WTC11 (cell line): ENCODE measurements around the gene IRX2. TPM values are rescaled to one million over a fixed set of nuclear protein-coding genes. Genes with fewer than 3 reads are reported as not detected.

Source experiments
- ATAC-seq: fragments of 200-7000 bp; cut with Tn5 transposase; 2 replicates; pipeline ENCODE4 v1.10.0; 2021; ENCODE audit warnings: mild to moderate bottlenecking, moderate library complexity
- CTCF ChIA-PET: fragments of 300-600 bp; sonication (Branson Sonifier 250); formaldehyde crosslinking; loops from one replicate; lab custom pipeline; 2021; ENCODE audit warnings: antibody characterized with exemption; lab: Charles Lee
- POLR2A ChIA-PET: fragments of 350-600 bp; sonication (Branson Sonifier 250); formaldehyde crosslinking; loops from one replicate; lab custom pipeline; 2021; ENCODE audit warnings: antibody characterized with exemption; lab: Charles Lee
- DNase-seq: peaks from one replicate; pipeline ENCODE4 v3.0.0; 2021; ENCODE audit warnings: low spot score
- H3K27ac Mint-ChIP-seq: 2 replicates; pipeline ENCODE4 v1.8.0; 2021; ENCODE audit warnings: mixed read lengths
- H3K27me3 Mint-ChIP-seq: 2 replicates; pipeline ENCODE4 v1.8.0; 2021; ENCODE audit warnings: low read depth, mild to moderate bottlenecking, moderate library complexity, mixed read lengths
- H3K36me3 Mint-ChIP-seq: 2 replicates; pipeline ENCODE4 v1.8.0; 2021; ENCODE audit warnings: mixed read lengths
- H3K4me1 Mint-ChIP-seq: 2 replicates; pipeline ENCODE4 v1.8.0; 2022; ENCODE audit warnings: mixed read lengths
- H3K4me3 Mint-ChIP-seq: 2 replicates; pipeline ENCODE4 v1.8.0; 2021; ENCODE audit warnings: mild to moderate bottlenecking, moderate library complexity, mixed read lengths
- H3K9me3 Mint-ChIP-seq: 2 replicates; pipeline ENCODE4 v1.8.0; 2021; ENCODE audit warnings: mixed read lengths
- CBFB ChIP-seq: sonication (generic); formaldehyde crosslinking; IDR thresholded peaks from 2 replicates; pipeline ENCODE4 v1.8.1; 2022; ENCODE audit warnings: mild to moderate bottlenecking, low read depth, missing genetic modification reagents
- CREB1 ChIP-seq: sonication (generic); formaldehyde crosslinking; IDR thresholded peaks from 2 replicates; pipeline ENCODE4 v1.8.0; 2023; ENCODE audit warnings: mild to moderate bottlenecking, missing genetic modification reagents
- CTCF ChIP-seq: fragments of 200-600 bp; IDR thresholded peaks from 2 replicates; pipeline ENCODE4 v1.8.0; 2022; ENCODE audit warnings: antibody characterized with exemption
- E2F4 ChIP-seq: sonication (generic); formaldehyde crosslinking; IDR thresholded peaks from 2 replicates; pipeline ENCODE4 v1.8.1; 2022; ENCODE audit warnings: low read depth, mild to moderate bottlenecking, moderate library complexity, missing genetic modification reagents, borderline replicate concordance
- FOXJ3 ChIP-seq: sonication (generic); formaldehyde crosslinking; IDR thresholded peaks from 2 replicates; pipeline ENCODE4 v1.9.0; 2021; ENCODE audit warnings: missing genetic modification reagents, mild to moderate bottlenecking, borderline replicate concordance
- FOXP1 ChIP-seq: sonication (generic); formaldehyde crosslinking; IDR thresholded peaks from 2 replicates; pipeline ENCODE4 v1.8.0; 2022; ENCODE audit warnings: missing genetic modification reagents, mild to moderate bottlenecking, moderate library complexity, borderline replicate concordance
- JUN ChIP-seq: sonication (generic); formaldehyde crosslinking; IDR thresholded peaks from 2 replicates; pipeline ENCODE4 v1.8.0; 2023; ENCODE audit warnings: mild to moderate bottlenecking, missing genetic modification reagents
- NR1H2 ChIP-seq: sonication (generic); formaldehyde crosslinking; IDR thresholded peaks from 2 replicates; pipeline ENCODE4 v1.9.0; 2021; ENCODE audit warnings: mild to moderate bottlenecking, moderate library complexity, missing genetic modification reagents
- NR3C1 ChIP-seq: sonication (generic); formaldehyde crosslinking; conservative IDR thresholded peaks from 2 replicates; pipeline ENCODE4 v1.8.1; 2023; ENCODE audit warnings: low read depth, mild to moderate bottlenecking, missing genetic modification reagents
- SMAD3 ChIP-seq: sonication (generic); formaldehyde crosslinking; IDR thresholded peaks from 2 replicates; pipeline ENCODE4 v1.8.0; 2022; ENCODE audit warnings: missing genetic modification reagents, mild to moderate bottlenecking, borderline replicate concordance
- ZBTB43 ChIP-seq: sonication (generic); formaldehyde crosslinking; IDR thresholded peaks from 2 replicates; pipeline ENCODE4 v1.8.1; 2023; ENCODE audit warnings: mild to moderate bottlenecking, missing genetic modification reagents
- ZNF219 ChIP-seq: sonication (generic); formaldehyde crosslinking; IDR thresholded peaks from 2 replicates; pipeline ENCODE4 v1.8.0; 2023; ENCODE audit warnings: missing genetic modification reagents, mild to moderate bottlenecking, borderline replicate concordance
- ZNF317 ChIP-seq: sonication (generic); formaldehyde crosslinking; IDR thresholded peaks from 2 replicates; pipeline ENCODE4 v1.8.1; 2023; ENCODE audit warnings: low read depth, mild to moderate bottlenecking, moderate library complexity, missing genetic modification reagents, borderline replicate concordance
- ZNF671 ChIP-seq: fragments of 250-450 bp; sonication (Bioruptor Pico); IDR thresholded peaks from 2 replicates; pipeline ENCODE4 v1.8.0; 2021; ENCODE audit warnings: mild to moderate bottlenecking
- total RNA-seq: library from RNA; stranded (reverse); gene quantifications from 3 replicates; pipeline ENCODE4 v1.2.3, GENCODE V29; 2021
- TF ChIP-seq, protein P1 (sequence below): sonication (generic); formaldehyde crosslinking; IDR thresholded peaks from 2 replicates; pipeline ENCODE4 v1.8.0; 2023; ENCODE audit warnings: missing genetic modification reagents, mild to moderate bottlenecking, borderline replicate concordance
- TF ChIP-seq, protein P2 (sequence below): fragments of 250-450 bp; sonication (Bioruptor Pico); IDR thresholded peaks from 2 replicates; pipeline ENCODE4 v2.1.2; 2022; ENCODE audit warnings: mild to moderate bottlenecking, moderate library complexity
- TF ChIP-seq, protein P3 (sequence below): fragments of 250-450 bp; sonication (Bioruptor Pico); IDR thresholded peaks from 2 replicates; pipeline ENCODE4 v1.9.0; 2021; ENCODE audit warnings: mild to moderate bottlenecking, borderline replicate concordance

The IRX2 gene
- total RNA-seq, 1 experiment from 2014 or later, result 63.2 TPM

- TF ChIP-seq, protein P1, sequence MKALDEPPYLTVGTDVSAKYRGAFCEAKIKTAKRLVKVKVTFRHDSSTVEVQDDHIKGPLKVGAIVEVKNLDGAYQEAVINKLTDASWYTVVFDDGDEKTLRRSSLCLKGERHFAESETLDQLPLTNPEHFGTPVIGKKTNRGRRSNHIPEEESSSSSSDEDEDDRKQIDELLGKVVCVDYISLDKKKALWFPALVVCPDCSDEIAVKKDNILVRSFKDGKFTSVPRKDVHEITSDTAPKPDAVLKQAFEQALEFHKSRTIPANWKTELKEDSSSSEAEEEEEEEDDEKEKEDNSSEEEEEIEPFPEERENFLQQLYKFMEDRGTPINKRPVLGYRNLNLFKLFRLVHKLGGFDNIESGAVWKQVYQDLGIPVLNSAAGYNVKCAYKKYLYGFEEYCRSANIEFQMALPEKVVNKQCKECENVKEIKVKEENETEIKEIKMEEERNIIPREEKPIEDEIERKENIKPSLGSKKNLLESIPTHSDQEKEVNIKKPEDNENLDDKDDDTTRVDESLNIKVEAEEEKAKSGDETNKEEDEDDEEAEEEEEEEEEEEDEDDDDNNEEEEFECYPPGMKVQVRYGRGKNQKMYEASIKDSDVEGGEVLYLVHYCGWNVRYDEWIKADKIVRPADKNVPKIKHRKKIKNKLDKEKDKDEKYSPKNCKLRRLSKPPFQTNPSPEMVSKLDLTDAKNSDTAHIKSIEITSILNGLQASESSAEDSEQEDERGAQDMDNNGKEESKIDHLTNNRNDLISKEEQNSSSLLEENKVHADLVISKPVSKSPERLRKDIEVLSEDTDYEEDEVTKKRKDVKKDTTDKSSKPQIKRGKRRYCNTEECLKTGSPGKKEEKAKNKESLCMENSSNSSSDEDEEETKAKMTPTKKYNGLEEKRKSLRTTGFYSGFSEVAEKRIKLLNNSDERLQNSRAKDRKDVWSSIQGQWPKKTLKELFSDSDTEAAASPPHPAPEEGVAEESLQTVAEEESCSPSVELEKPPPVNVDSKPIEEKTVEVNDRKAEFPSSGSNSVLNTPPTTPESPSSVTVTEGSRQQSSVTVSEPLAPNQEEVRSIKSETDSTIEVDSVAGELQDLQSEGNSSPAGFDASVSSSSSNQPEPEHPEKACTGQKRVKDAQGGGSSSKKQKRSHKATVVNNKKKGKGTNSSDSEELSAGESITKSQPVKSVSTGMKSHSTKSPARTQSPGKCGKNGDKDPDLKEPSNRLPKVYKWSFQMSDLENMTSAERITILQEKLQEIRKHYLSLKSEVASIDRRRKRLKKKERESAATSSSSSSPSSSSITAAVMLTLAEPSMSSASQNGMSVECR (CRISPR knock-in tag), result no peak
- TF ChIP-seq FOXJ3 (CRISPR knock-in tag) (no peak), ZNF317 (CRISPR knock-in tag) (no peak), JUN (CRISPR knock-in tag) (no peak), ZNF219 (CRISPR knock-in tag) (no peak), NR3C1 (no peak)
Observed at GRCh38 chr5:2718115-2718514, 33.4 kb downstream of the IRX2 start (continued).

GRCh38 chr5:2715856-2716255 lies 35.6 kb downstream of the IRX2 start:
- no peak overlapping the region for H3K4me3 Mint-ChIP-seq
- no peaks in the 10 kb centered on the region for H3K9me3 Mint-ChIP-seq
- ChIA-PET CTCF (interaction anchor here (1.7 kb wide), 1 partner anchor 14 kb away, joined by 4 read pairs; no protein-coding TSS in a partner anchor), POLR2A (no interaction called here)
- no peaks in the 10 kb centered on the region for H3K4me1 Mint-ChIP-seq
- no peaks in the 10 kb centered on the region for H3K36me3 Mint-ChIP-seq
- no peak for DNase-seq
- TF ChIP-seq, protein P2, sequence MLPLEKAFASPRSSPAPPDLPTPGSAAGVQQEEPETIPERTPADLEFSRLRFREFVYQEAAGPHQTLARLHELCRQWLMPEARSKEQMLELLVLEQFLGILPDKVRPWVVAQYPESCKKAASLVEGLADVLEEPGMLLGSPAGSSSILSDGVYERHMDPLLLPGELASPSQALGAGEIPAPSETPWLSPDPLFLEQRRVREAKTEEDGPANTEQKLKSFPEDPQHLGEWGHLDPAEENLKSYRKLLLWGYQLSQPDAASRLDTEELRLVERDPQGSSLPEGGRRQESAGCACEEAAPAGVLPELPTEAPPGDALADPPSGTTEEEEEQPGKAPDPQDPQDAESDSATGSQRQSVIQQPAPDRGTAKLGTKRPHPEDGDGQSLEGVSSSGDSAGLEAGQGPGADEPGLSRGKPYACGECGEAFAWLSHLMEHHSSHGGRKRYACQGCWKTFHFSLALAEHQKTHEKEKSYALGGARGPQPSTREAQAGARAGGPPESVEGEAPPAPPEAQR (CRISPR knock-in tag), result no peak
- no peak for TF ChIP-seq ZBTB43
- no peak for TF ChIP-seq E2F4 (CRISPR knock-in tag)
- no peak for TF ChIP-seq CREB1 (CRISPR knock-in tag)
- no peak for TF ChIP-seq NR1H2 (CRISPR knock-in tag)
- no peak for TF ChIP-seq FOXP1 (CRISPR knock-in tag)
- TF ChIP-seq, protein P3, sequence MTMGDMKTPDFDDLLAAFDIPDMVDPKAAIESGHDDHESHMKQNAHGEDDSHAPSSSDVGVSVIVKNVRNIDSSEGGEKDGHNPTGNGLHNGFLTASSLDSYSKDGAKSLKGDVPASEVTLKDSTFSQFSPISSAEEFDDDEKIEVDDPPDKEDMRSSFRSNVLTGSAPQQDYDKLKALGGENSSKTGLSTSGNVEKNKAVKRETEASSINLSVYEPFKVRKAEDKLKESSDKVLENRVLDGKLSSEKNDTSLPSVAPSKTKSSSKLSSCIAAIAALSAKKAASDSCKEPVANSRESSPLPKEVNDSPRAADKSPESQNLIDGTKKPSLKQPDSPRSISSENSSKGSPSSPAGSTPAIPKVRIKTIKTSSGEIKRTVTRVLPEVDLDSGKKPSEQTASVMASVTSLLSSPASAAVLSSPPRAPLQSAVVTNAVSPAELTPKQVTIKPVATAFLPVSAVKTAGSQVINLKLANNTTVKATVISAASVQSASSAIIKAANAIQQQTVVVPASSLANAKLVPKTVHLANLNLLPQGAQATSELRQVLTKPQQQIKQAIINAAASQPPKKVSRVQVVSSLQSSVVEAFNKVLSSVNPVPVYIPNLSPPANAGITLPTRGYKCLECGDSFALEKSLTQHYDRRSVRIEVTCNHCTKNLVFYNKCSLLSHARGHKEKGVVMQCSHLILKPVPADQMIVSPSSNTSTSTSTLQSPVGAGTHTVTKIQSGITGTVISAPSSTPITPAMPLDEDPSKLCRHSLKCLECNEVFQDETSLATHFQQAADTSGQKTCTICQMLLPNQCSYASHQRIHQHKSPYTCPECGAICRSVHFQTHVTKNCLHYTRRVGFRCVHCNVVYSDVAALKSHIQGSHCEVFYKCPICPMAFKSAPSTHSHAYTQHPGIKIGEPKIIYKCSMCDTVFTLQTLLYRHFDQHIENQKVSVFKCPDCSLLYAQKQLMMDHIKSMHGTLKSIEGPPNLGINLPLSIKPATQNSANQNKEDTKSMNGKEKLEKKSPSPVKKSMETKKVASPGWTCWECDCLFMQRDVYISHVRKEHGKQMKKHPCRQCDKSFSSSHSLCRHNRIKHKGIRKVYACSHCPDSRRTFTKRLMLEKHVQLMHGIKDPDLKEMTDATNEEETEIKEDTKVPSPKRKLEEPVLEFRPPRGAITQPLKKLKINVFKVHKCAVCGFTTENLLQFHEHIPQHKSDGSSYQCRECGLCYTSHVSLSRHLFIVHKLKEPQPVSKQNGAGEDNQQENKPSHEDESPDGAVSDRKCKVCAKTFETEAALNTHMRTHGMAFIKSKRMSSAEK (CRISPR knock-in tag), result no peak
- TF ChIP-seq CBFB (CRISPR knock-in tag), result no peak
- no peak for TF ChIP-seq SMAD3 (CRISPR knock-in tag)
- no peak for TF ChIP-seq ZNF671
- TF ChIP-seq CTCF, result no peak
- TF ChIP-seq, all 79 proteins: peak for 0
- no peaks in the 10 kb centered on the region for H3K27me3 Mint-ChIP-seq
- ATAC-seq, result no peak
- H3K27ac Mint-ChIP-seq, result no peak overlapping the region
